Activated CD4-positive, alpha-beta T cell treated with anti-CD3 and anti-CD28 coated beads, Interleukin-2, amount 10 ng/mL, durations not matched to agents 24 days and 14 days (primary cell): ENCODE results near the gene LMO7. TPM values are rescaled to one million over a fixed set of nuclear protein-coding genes. Genes with fewer than 3 reads are reported as not detected.

ENCODE experiments used
- DNase-seq: peaks from one replicate; pipeline ENCODE4 v3.0.0; 2022
- H3K27ac Mint-ChIP-seq: one replicate; pipeline ENCODE4 v1.8.0; 2022; ENCODE audit warnings: mild to moderate bottlenecking, mixed read lengths
- H3K27me3 Mint-ChIP-seq: one replicate; pipeline ENCODE4 v1.8.0; 2022; ENCODE audit warnings: mixed read lengths
- H3K36me3 Mint-ChIP-seq: one replicate; pipeline ENCODE4 v1.8.0; 2022; ENCODE audit warnings: low read depth, mild to moderate bottlenecking, mixed read lengths
- H3K4me1 Mint-ChIP-seq: one replicate; pipeline ENCODE4 v1.8.0; 2021; ENCODE audit warnings: mixed read lengths
- H3K4me3 Mint-ChIP-seq: one replicate; pipeline ENCODE4 v1.8.0; 2022; ENCODE audit warnings: mild to moderate bottlenecking, moderate library complexity, mixed read lengths
- H3K9me3 Mint-ChIP-seq: one replicate; pipeline ENCODE4 v1.8.0; 2021; ENCODE audit warnings: mixed read lengths
- intact Hi-C: fragments of 100-400 bp; cut with micrococcal nuclease; formaldehyde crosslinking; loops from one replicate; pipeline ENCODE4 v1.15.1; 2023
- total RNA-seq: library from RNA; stranded (reverse); gene quantifications from 2 replicates; pipeline ENCODE4 v1.2.3, GENCODE V29; 2022

Gene LMO7
- total RNA-seq, 1 donor from 2014 or later: 4.3 TPM

DNA sequence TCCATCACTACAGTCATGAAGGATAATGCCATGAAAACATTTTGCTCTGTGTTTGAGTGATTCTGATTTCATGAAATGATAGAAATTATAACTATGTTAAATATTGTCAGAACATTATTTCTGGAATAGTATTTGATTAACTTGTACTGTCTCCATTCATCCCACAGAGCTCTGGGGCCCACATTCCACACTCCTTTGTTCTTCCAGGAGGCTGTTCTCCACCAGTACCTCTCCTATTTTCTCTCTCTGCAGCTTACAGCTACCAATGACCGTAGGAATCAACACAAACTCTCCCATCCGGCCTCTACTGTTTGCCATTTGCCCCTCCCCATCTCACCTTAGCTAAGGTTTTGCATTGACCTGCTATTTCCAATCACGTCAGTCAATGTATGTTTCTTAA is 240.9 kb downstream of the LMO7 start:
- no peak for DNase-seq
- H3K9me3 Mint-ChIP-seq: no peaks in the 10 kb centered on the region
- peaks cover 12% of the 10 kb centered on the region for H3K4me1 Mint-ChIP-seq
- no peak overlapping the region for H3K27ac Mint-ChIP-seq
- H3K4me3 Mint-ChIP-seq: no peak overlapping the region
- intact Hi-C loops: loop anchor here (2.0 to 10.0 kb wide), 5 partner anchors 115 to 1688 kb away; no protein-coding TSS in a partner anchor
- H3K27me3 Mint-ChIP-seq: peaks cover 15% of the 10 kb centered on the region
- no peaks in the 10 kb centered on the region for H3K36me3 Mint-ChIP-seq

DNA sequence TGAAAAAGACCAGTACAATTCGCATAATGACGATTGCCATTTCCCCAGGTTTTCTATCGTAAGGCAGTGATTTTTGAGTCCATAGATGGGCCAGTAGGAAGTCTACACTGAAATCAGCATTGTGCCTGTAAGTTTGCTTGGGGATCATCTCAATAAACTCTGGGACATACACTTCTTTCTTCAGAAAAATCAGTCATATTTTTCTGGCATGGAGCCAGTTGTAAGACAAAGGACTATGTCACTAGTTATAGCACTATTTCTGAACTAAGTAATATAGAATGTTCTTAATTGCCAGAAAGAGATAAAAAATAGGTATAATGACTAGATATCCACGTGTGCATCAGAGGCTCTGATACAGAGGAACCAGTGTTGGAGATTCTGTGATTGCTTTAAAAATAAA is 243.5 kb downstream of the LMO7 start:
- peaks cover 12% of the 10 kb centered on the region for H3K4me1 Mint-ChIP-seq
- no peak for DNase-seq
- H3K9me3 Mint-ChIP-seq: no peaks in the 10 kb centered on the region
- intact Hi-C loops: loop anchor here (5.0 to 10.0 kb wide), 3 partner anchors 117 to 1685 kb away; no protein-coding TSS in a partner anchor
- no peak overlapping the region for H3K4me3 Mint-ChIP-seq
- H3K36me3 Mint-ChIP-seq: no peaks in the 10 kb centered on the region
- peaks cover 14% of the 10 kb centered on the region for H3K27me3 Mint-ChIP-seq
- no peak overlapping the region for H3K27ac Mint-ChIP-seq

DNA sequence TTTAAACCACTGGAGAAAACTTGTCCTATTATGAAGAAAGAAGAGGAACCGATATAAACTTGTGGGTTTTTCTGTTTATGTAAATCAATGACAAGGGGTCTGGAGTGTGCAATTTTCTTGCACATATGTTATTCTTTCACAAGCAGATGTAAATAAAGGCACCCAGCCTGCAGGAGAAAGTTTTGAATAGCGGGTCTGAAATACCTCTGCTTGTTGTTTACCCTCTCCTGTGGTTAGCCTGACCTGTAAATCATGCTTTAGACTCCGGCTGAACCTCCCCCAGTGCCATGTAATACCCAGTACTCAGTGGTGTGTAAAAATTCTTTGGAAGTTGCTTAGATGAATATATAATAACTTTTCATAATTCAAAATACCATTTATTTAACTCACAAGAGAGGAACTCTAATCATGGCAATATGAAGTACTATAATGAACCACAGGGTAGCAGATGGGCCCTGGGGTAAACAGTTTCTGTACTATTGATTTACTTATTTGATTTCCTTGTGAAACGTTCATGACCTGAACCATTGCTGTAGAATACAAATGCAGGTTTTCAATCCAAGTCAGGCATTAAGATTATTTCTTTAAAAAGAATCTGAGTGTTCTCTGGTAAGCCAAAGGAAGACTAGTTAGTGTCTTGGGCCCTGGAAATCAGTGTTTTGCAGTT is 245.1 kb downstream of the LMO7 start:
- Mint-ChIP-seq H3K36me3 (no peaks in the 10 kb centered on the region), H3K27me3 (peaks cover 15% of the 10 kb centered on the region), H3K4me1 (peaks cover 1% of the 10 kb centered on the region), H3K9me3 (no peaks in the 10 kb centered on the region), H3K4me3 (no peak overlapping the region), H3K27ac (no peak overlapping the region)
- intact Hi-C loops: no loop called here
- no peak for DNase-seq

DNA sequence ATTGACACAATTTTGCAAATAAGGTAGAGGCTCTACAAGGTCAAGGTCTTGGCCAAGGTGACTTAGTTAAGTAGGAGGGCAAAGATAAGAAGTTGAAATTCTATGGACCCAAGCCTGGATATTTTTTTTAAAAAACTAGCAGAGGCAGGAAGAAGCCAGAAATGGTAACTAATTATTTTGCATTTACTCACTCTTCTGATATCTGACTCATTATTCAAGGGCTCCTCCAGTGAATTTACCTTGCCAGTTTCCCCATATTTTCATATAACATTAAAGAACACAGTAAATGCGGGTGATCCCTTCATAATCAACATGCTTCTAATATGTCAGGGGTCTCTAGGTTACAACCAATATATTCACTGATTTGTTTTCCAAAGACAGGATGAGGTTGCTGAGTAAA is 246.1 kb downstream of the LMO7 start:
- DNase-seq: no peak
- Mint-ChIP-seq H3K4me1 (no peaks in the 10 kb centered on the region), H3K27ac (no peak overlapping the region), H3K9me3 (no peaks in the 10 kb centered on the region), H3K27me3 (peaks cover 14% of the 10 kb centered on the region), H3K36me3 (no peaks in the 10 kb centered on the region), H3K4me3 (no peak overlapping the region)
- intact Hi-C loops: no loop called here

DNA sequence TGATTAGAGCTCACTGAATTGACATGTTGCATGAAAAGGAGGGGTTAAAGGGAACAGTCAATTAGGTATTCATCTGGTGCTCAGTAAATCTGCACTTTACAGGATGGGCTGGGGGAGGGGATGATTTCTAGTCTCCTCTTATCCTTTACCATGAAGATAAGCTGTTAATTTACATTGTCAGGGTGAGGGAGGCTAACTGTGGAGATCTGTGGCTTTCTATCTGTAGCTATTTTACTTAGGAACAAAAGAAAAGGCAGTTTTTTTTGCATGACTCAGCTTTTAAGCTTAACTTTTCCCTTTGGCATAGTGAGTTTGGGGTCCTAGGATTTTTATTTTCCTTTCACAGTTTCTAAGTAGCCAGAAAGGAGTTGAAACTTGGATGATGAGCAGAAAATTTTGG is 253.3 kb downstream of the LMO7 start:
- Mint-ChIP-seq H3K27me3 (peaks cover 1% of the 10 kb centered on the region), H3K9me3 (no peaks in the 10 kb centered on the region), H3K36me3 (no peaks in the 10 kb centered on the region), H3K27ac (no peak overlapping the region), H3K4me1 (no peaks in the 10 kb centered on the region), H3K4me3 (no peak overlapping the region)
- DNase-seq: no peak
- intact Hi-C loops: no loop called here

DNA sequence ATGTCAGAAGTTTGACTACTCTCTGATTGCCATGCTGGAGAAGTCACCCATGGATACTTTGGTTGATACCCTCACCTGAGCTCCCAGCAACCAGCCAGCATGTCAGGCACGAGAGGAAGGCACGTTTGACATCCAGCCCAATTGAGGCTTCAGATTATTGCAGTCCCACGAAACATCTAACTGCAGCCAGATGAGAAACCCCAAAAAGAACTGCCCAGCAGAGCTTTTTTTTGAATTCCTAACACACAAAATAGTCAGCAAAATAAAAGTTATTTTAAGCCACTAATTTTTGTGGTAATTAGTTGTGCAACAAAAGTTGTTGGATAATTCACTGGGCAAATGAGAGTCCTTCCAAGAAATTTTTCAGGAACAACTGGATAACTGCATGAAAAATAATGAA is 259.0 kb downstream of the LMO7 start:
- DNase-seq: no peak
- H3K27ac Mint-ChIP-seq: no peak overlapping the region
- H3K9me3 Mint-ChIP-seq: no peaks in the 10 kb centered on the region
- no peaks in the 10 kb centered on the region for H3K36me3 Mint-ChIP-seq
- H3K27me3 Mint-ChIP-seq: peaks cover 5% of the 10 kb centered on the region
- intact Hi-C loops: no loop called here
- H3K4me3 Mint-ChIP-seq: no peak overlapping the region
- H3K4me1 Mint-ChIP-seq: no peaks in the 10 kb centered on the region

DNA sequence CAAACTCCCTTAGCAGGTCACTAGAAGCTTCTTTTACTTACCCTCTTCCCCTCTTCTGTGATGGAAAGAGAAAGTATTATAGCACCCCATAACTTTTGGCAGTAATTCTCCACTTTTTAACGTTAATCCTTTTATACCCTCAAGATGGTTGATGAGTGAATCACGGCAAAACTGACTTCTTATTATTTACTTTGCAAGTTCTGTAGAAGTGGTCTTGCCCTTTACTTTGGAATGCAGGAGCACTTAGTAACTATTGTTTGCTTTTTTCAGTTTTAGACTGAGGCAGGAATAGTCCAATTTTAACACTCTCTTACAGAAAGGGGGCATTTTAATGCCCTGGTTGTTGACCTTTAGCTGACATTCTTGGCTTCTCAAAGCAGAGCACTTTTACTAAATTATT is 260.1 kb downstream of the LMO7 start:
- Mint-ChIP-seq H3K36me3 (no peaks in the 10 kb centered on the region), H3K27ac (no peak overlapping the region), H3K4me1 (no peaks in the 10 kb centered on the region), H3K9me3 (no peaks in the 10 kb centered on the region), H3K4me3 (no peak overlapping the region), H3K27me3 (peaks cover 5% of the 10 kb centered on the region)
- DNase-seq: no peak
- intact Hi-C loops: no loop called here

DNA sequence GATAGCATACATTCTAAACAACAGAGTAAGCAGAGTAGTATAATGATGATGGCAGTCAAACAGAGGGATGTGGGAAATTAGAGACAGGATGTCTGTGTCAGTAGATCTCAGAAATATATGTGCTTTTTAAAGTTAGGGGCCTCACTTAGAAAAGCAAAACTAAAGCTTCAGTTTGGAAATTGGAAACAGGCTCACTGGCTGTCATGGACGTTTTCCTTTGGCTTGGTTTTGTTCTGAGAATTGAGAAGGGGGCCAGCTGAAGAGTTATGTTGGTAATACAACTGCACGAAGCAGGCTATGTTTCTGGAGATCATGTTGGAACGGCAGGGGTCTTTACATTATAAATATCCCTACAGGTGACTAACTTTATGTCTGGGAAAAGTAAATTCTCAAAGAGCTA is 261.3 kb downstream of the LMO7 start:
- Mint-ChIP-seq H3K27ac (no peak overlapping the region), H3K9me3 (no peaks in the 10 kb centered on the region), H3K27me3 (peaks cover 5% of the 10 kb centered on the region), H3K36me3 (no peaks in the 10 kb centered on the region), H3K4me3 (no peak overlapping the region), H3K4me1 (no peaks in the 10 kb centered on the region)
- no peak for DNase-seq
- intact Hi-C loops: no loop called here

DNA sequence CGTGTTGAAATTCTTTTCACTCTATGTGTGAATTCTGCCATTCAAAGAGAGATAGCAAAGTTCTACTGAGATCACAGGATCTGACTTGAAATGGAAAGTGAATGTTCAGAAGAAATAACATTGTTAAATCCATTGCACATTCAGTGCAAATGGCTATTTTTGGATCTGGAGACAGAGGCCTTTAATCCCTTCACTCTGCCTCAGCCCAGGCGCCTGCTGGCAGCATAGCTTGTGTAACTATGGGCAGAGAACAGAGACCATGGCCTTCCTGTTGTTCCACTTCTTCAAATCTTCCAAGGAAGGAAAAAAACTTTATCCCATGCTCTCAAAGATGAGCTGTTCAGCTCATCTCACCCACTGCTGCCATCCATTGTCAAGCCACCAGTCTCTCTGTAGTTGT is 265.4 kb downstream of the LMO7 start:
- Mint-ChIP-seq H3K27me3 (peaks cover 10% of the 10 kb centered on the region), H3K36me3 (no peaks in the 10 kb centered on the region), H3K9me3 (no peaks in the 10 kb centered on the region), H3K27ac (no peak overlapping the region), H3K4me1 (no peaks in the 10 kb centered on the region), H3K4me3 (no peak overlapping the region)
- DNase-seq: no peak
- intact Hi-C loops: no loop called here

DNA sequence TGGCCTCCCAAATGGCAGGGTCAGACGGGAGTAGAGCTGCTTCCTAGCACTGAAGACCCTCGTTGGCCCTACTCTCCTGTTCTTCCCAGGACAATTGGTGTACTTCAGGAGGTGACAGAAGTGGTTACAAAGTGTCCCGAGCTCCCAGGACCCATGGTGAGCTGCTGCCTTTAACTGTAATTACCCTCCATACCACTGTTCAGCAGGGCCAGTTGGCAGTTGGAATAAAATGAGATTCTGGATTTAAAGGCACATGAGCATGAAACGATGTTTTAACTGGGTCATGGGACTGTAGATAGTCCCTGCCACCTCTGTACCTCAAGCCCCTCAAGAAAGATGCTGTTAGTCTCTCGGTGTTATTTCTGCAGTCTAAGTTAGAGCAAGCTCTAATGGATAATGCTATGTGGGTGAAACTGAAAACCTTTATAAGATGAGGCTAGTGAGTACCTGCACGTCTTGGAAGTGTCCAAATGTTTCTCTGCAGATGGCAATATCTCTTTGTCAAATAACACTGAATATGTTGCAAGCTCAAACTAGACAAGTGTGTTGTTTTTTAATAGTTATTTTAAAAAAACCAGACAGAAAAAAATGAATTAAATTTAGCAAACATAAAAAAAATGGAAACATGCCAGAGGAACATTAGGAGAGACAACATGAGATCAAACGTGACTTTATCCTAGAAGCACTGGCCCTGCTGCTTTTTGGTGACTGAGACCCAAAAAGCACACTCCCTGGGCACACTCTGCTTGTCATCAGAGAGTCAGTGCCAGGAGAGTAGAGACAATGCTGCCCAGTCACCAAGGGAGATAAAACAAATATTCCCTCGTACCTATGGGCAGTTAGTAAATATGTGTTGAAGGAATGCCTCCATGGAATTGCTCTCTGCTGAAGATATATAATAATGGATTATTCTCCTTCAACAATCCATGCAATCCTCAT is 266.3 kb downstream of the LMO7 start:
- Mint-ChIP-seq H3K9me3 (no peaks in the 10 kb centered on the region), H3K27me3 (peaks cover 10% of the 10 kb centered on the region), H3K4me1 (no peaks in the 10 kb centered on the region), H3K4me3 (no peak overlapping the region), H3K27ac (no peak overlapping the region), H3K36me3 (no peaks in the 10 kb centered on the region)
- no peak for DNase-seq
- intact Hi-C loops: no loop called here

DNA sequence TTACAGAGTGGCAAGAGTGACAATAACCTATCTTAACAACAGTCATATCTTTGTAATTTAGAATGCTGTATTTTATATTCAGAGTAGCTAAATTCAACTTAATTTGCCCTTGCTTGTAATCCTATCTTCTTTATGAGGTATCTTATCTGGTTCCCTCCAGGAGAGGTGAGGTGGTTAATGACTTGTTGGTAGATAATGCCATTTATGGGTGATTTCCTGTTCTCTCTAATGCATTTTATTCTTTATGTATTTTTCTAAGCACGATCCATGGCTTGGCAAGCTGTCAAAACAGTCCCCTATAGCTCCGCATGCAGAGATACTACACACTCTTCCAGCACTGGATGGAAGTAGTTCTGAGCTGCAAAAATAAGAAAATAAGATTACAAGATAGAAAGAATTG is 267.9 kb downstream of the LMO7 start:
- H3K36me3 Mint-ChIP-seq: no peaks in the 10 kb centered on the region
- H3K9me3 Mint-ChIP-seq: no peaks in the 10 kb centered on the region
- H3K4me3 Mint-ChIP-seq: no peak overlapping the region
- intact Hi-C loops: no loop called here
- H3K27me3 Mint-ChIP-seq: peaks cover 10% of the 10 kb centered on the region
- H3K4me1 Mint-ChIP-seq: no peaks in the 10 kb centered on the region
- no peak for DNase-seq
- no peak overlapping the region for H3K27ac Mint-ChIP-seq

DNA sequence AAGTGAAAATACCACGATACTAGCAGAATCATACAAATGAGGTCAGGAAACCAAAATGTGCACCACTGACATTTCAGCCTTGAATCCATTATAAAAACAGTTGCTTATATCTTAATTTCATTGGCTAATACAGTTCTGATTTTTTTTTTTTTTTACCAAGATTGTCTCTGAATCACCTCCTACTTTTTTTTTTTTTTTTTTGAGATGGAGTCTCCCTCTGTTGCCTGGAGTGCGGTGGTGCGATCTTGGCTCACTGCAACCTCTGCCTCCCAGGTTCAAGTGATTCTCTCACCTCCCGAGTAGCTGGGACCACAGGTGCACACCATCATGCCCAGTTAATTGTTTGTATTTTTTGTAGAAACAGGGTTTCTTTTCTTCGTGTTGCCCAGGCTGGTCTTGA is 270.2 kb downstream of the LMO7 start:
- H3K27ac Mint-ChIP-seq: no peak overlapping the region
- H3K4me3 Mint-ChIP-seq: no peak overlapping the region
- H3K27me3 Mint-ChIP-seq: peaks cover 10% of the 10 kb centered on the region
- no peaks in the 10 kb centered on the region for H3K4me1 Mint-ChIP-seq
- H3K36me3 Mint-ChIP-seq: no peaks in the 10 kb centered on the region
- intact Hi-C loops: no loop called here
- no peaks in the 10 kb centered on the region for H3K9me3 Mint-ChIP-seq
- no peak for DNase-seq

DNA sequence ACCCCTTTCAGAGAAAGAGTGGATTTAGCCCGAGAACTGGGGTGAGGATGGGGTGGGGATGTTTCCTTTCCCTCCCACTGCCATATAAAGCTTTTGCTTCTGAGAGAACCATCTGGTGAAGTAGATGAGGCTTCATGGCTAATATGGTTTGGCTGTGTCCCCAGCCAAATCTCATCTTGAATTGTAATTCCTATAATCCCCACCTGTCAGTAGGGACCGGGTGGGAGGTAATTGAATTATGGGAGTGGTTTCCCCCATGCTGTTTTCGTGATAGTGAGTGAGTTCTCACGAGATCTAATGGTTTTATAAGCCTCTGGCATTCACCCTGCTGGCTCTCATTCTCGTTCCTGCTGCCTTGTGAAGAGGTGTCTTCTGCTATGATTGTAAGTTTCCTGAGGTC is 270.9 kb downstream of the LMO7 start:
- H3K4me1 Mint-ChIP-seq: no peaks in the 10 kb centered on the region
- DNase-seq: no peak
- H3K4me3 Mint-ChIP-seq: no peak overlapping the region
- no peaks in the 10 kb centered on the region for H3K36me3 Mint-ChIP-seq
- H3K27ac Mint-ChIP-seq: no peak overlapping the region
- H3K9me3 Mint-ChIP-seq: no peaks in the 10 kb centered on the region
- intact Hi-C loops: no loop called here
- peaks cover 10% of the 10 kb centered on the region for H3K27me3 Mint-ChIP-seq

DNA sequence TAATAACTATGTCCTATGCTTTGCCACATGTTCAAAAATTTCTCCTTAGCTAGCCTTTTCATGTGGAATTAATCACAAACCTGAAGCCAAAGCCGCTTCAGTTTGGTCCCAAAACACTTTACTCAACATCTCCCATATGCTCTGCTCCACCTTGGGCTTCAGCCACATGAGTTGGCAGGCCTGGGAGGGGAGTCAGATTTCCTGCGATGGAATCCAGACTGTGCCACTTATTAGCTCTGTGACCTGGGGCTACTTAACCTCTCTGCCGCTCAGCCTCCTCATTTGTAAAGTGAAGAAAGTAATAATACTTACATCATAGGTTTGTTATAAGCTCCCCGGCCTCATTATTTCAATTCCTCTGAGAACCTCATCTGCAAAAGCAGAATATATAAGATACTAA is 272.0 kb downstream of the LMO7 start:
- Mint-ChIP-seq H3K36me3 (no peaks in the 10 kb centered on the region), H3K27ac (no peak overlapping the region), H3K27me3 (peaks cover 15% of the 10 kb centered on the region), H3K4me1 (no peaks in the 10 kb centered on the region), H3K4me3 (no peak overlapping the region), H3K9me3 (no peaks in the 10 kb centered on the region)
- intact Hi-C loops: no loop called here
- DNase-seq: no peak
